Caco-2 (cell line): ENCODE results near the gene RINL. TPM values are rescaled to one million over a fixed set of nuclear protein-coding genes. Genes with fewer than 3 reads are reported as not detected.
A peak's percentile ranks its signal among the peaks of the same experiment; 100 is the strongest.

ENCODE experiments used
- BruUV-seq: library from RNA; stranded (reverse); fragments of 400-500 nt; replicated peaks from 2 replicates; lab custom pipeline; 2021; lab: Mats Ljungman, UMichigan
- CTCF ChIA-PET: fragments of 300-600 bp; sonication (Branson Sonifier 250); formaldehyde crosslinking; loops from one replicate; lab custom pipeline; 2022; ENCODE audit warnings: antibody characterized with exemption; lab: Charles Lee
- POLR2A ChIA-PET: fragments of 300-600 bp; sonication (Branson Sonifier 250); formaldehyde crosslinking; loops from one replicate; lab custom pipeline; 2022; ENCODE audit warnings: antibody characterized with exemption; lab: Charles Lee
- DNase-seq, 2 experiments: peaks; one replicate each; pipeline versions ENCODE4 v3.0.0 to v3.0.0-alpha.2; 2020 to 2022
- H3K27me3 ChIP-seq: replicated peaks from 2 replicates; pipeline ENCODE4 v1.6.0; 2011; ENCODE audit warnings: low read length; ENCODE audit not compliant: control insufficient read depth, insufficient read depth
- H3K36me3 ChIP-seq: 2 replicates; pipeline ENCODE4 v1.5.1; 2011; ENCODE audit warnings: low read length; ENCODE audit not compliant: control insufficient read depth, insufficient read depth
- H3K4me1 ChIP-seq: fragments of 250-450 bp; sonication (Bioruptor Pico); 2 replicates; pipeline ENCODE4 v1.5.1; 2020; ENCODE audit warnings: mild to moderate bottlenecking
- H3K4me3 ChIP-seq: 2 replicates; pipeline ENCODE4 v1.5.1; 2011; ENCODE audit warnings: low read depth, mild to moderate bottlenecking, control low read depth, low read length
- H3K9me3 ChIP-seq: fragments of 250-450 bp; sonication (Bioruptor Pico); 2 replicates; pipeline ENCODE4 v1.5.1; 2020; ENCODE audit warnings: mild to moderate bottlenecking, moderate library complexity
- H3K27ac Mint-ChIP-seq: one replicate; pipeline ENCODE4 v1.8.0; 2022; ENCODE audit warnings: mixed read lengths; ENCODE audit not compliant: unreplicated experiment
- H3K27me3 Mint-ChIP-seq: one replicate; pipeline ENCODE4 v1.8.0; 2022; ENCODE audit warnings: mixed read lengths; ENCODE audit not compliant: insufficient read depth, unreplicated experiment
- H3K36me3 Mint-ChIP-seq: one replicate; pipeline ENCODE4 v1.8.0; 2022; ENCODE audit warnings: mild to moderate bottlenecking, mixed read lengths; ENCODE audit not compliant: insufficient read depth, unreplicated experiment
- H3K4me1 Mint-ChIP-seq: one replicate; pipeline ENCODE4 v1.8.0; 2022; ENCODE audit warnings: low read depth, mixed read lengths; ENCODE audit not compliant: unreplicated experiment
- H3K4me3 Mint-ChIP-seq: one replicate; pipeline ENCODE4 v1.8.0; 2022; ENCODE audit warnings: mild to moderate bottlenecking, moderate library complexity, mixed read lengths; ENCODE audit not compliant: unreplicated experiment
- H3K9me3 Mint-ChIP-seq: one replicate; pipeline ENCODE4 v1.8.0; 2022; ENCODE audit warnings: mixed read lengths; ENCODE audit not compliant: unreplicated experiment
- intact Hi-C: fragments of 100-400 bp; cut with micrococcal nuclease; formaldehyde crosslinking; loops from one replicate; pipeline ENCODE4 v1.10.0; 2022; ENCODE audit not compliant: unreplicated experiment
- total RNA-seq: library from RNA; stranded (reverse); gene quantifications from 2 replicates; pipeline ENCODE4 v1.2.3, GENCODE V29; 2022
- TF ChIP-seq, protein P1 (sequence below), 2 experiments: fragments of 200-600 bp in 1 of 2; IDR thresholded peaks; 1 replicate in 1 of 2; 2 replicates in 1 of 2; pipeline versions ENCODE4 v1.5.1 to v1.8.0; 2011 to 2022; ENCODE audit warnings: antibody characterized with exemption in 1 of 2, control low read depth in 1 of 2, inconsistent platforms in 1 of 2, low read depth in 1 of 2, low read length in 1 of 2, mild to moderate bottlenecking in 1 of 2, moderate library complexity in 1 of 2; ENCODE audit not compliant: insufficient read depth in 1 of 2, severe bottlenecking in 1 of 2, unreplicated experiment in 1 of 2

RINL gene
- total RNA-seq, 1 experiment from 2014 or later = 1.9 TPM

DNA sequence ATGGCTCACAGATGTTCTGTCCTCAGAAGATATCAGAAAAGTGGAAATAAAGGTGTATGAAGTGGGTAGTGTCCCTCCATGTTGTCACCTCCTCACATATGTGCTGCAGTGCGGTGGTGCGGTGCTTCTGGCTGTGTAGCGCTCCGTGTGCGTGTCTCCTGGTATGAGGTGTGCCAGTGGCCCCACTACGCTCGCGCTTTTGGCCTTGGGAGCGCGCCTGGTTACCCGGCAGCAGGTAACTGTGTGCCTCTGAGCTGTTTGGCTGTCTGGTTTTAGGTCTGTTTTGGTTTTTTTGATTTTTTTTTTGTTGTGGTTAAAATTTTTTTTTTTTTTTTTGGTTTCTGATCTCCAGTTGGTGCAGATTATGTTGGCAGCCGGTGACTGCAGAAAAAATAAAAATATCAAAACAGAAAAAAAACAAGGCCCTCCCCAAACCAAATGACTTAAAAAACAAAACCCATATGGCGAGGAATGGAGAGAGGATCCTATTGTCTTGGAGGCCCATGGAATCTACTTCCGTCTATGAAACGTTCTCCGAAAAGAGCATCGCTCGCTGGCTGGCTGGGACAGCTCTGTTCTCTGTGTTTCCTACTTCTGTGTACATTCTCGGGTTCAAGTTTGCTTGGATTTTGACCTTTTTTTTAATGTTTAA is 36.2 kb downstream of the RINL start:
- Mint-ChIP-seq H3K9me3 (no peaks in the 10 kb centered on the region), H3K4me3 (no peak overlapping the region), H3K27ac (peak overlapping the region; percentile 1), H3K27me3 (no peaks in the 10 kb centered on the region), H3K36me3 (peaks cover 100% of the 10 kb centered on the region), H3K4me1 (peaks cover 39% of the 10 kb centered on the region)
- no peak for DNase-seq
- Histone ChIP-seq H3K36me3 (peaks cover 37% of the 10 kb centered on the region), H3K4me3 (no peak overlapping the region), H3K27me3 (no peaks in the 10 kb centered on the region), H3K4me1 (peaks cover 29% of the 10 kb centered on the region), H3K9me3 (no peaks in the 10 kb centered on the region)
- TF ChIP-seq, protein P1, sequence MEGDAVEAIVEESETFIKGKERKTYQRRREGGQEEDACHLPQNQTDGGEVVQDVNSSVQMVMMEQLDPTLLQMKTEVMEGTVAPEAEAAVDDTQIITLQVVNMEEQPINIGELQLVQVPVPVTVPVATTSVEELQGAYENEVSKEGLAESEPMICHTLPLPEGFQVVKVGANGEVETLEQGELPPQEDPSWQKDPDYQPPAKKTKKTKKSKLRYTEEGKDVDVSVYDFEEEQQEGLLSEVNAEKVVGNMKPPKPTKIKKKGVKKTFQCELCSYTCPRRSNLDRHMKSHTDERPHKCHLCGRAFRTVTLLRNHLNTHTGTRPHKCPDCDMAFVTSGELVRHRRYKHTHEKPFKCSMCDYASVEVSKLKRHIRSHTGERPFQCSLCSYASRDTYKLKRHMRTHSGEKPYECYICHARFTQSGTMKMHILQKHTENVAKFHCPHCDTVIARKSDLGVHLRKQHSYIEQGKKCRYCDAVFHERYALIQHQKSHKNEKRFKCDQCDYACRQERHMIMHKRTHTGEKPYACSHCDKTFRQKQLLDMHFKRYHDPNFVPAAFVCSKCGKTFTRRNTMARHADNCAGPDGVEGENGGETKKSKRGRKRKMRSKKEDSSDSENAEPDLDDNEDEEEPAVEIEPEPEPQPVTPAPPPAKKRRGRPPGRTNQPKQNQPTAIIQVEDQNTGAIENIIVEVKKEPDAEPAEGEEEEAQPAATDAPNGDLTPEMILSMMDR (IDR thresholded peaks at IDR 0.05; ENCODE audit: insufficient read depth in 1 of 2, low read depth in 1 of 2, low read length in 1 of 2, severe bottlenecking in 1 of 2, unreplicated experiment in 1 of 2) = no peak
- POLR2A ChIA-PET = interaction anchor here (0.6 kb wide), 1 partner anchor 107 kb away, joined by 4 read pairs; no protein-coding TSS in a partner anchor
- intact Hi-C loops = no loop called here
- CTCF ChIA-PET = no interaction called here
- no TSS peak for BruUV-seq

DNA sequence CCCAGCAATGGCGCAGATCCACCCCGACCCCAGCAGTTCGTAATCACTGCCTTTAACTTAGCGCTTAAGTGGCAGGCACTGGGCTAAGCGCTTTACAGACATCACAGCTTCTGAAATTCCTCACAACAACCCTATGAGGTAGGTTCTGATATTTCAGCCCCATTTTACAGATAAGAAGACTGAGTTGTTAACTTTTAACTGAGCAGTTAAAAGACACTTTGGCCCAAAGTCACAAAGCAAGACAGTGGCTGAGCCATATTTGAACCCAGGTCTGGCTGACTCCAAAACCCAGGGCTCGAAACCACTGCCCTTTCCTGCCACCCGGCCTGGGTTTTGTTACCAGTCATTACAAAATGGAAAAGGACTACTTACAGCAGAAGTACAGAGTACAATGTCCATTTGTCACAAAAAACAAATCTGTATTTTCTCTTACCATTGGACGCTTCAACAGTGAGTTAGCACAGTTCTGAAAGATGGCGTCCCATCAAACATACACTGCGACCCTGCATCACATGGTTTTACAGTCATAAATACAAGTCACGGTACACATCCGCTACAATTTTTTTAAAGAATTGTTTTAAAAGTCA is 36.8 kb downstream of the RINL start:
- no peak for DNase-seq
- intact Hi-C loops = no loop called here
- H3K27ac Mint-ChIP-seq = peak overlapping the region; percentile 53

DNA sequence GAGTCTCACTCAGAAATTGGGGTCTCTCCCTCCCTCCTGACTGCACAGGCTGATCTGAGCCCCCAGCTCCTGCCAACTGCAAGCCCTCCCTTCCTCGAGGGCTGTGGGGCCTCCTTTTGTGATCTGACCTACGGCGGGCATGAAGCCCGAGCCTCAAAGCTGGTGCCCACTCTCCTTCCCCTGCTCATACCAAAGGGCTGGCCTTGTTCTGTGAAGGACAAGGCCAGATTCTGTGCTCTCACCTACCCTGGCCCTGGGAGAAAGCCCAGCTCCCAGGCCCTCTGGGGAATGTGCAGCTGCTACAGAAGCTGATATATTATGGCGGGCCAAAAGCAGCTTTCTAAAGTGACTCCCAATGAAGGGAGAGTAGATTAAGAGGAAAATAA is 37.5 kb downstream of the RINL start:
- Mint-ChIP-seq H3K9me3 (no peaks in the 10 kb centered on the region), H3K27ac (peak overlapping the region; percentile 53), H3K4me1 (peaks cover 38% of the 10 kb centered on the region), H3K27me3 (no peaks in the 10 kb centered on the region), H3K36me3 (peaks cover 100% of the 10 kb centered on the region), H3K4me3 (peak overlapping the region; percentile 44)
- CTCF ChIA-PET = no interaction called here
- Histone ChIP-seq H3K4me3 (no peak overlapping the region), H3K9me3 (no peaks in the 10 kb centered on the region), H3K36me3 (peaks cover 34% of the 10 kb centered on the region), H3K27me3 (no peaks in the 10 kb centered on the region), H3K4me1 (peaks cover 32% of the 10 kb centered on the region)
- intact Hi-C loops = no loop called here
- DNase-seq = no peak
- TF ChIP-seq, protein P1 (IDR thresholded peaks at IDR 0.05; ENCODE audit: insufficient read depth in 1 of 2, low read depth in 1 of 2, low read length in 1 of 2, severe bottlenecking in 1 of 2, unreplicated experiment in 1 of 2) = no peak
- POLR2A ChIA-PET = interaction anchor here (0.5 to 1.9 kb wide), 3 partner anchors 9 to 46 kb away, joined by 3 to 18 read pairs (median 5); no protein-coding TSS in a partner anchor
- BruUV-seq = no TSS peak

More for the DNA sequence above, 36.8 kb downstream of the RINL start:
- H3K4me1 Mint-ChIP-seq = peaks cover 39% of the 10 kb centered on the region
- no TSS peak for BruUV-seq
- TF ChIP-seq, protein P1 (IDR thresholded peaks at IDR 0.05; ENCODE audit: insufficient read depth in 1 of 2, low read depth in 1 of 2, low read length in 1 of 2, severe bottlenecking in 1 of 2, unreplicated experiment in 1 of 2) = no peak
- no peaks in the 10 kb centered on the region for H3K9me3 ChIP-seq
- H3K9me3 Mint-ChIP-seq = no peaks in the 10 kb centered on the region
- no peak overlapping the region for H3K4me3 Mint-ChIP-seq
- ChIA-PET POLR2A (interaction anchor here (0.5 to 1.9 kb wide), 4 partner anchors 8 to 107 kb away, joined by 3 to 18 read pairs (median 4); no protein-coding TSS in a partner anchor), CTCF (no interaction called here)
- no peaks in the 10 kb centered on the region for H3K27me3 ChIP-seq
- H3K4me1 ChIP-seq = peaks cover 32% of the 10 kb centered on the region
- H3K36me3 Mint-ChIP-seq = peaks cover 100% of the 10 kb centered on the region
- no peaks in the 10 kb centered on the region for H3K27me3 Mint-ChIP-seq
- H3K4me3 ChIP-seq = no peak overlapping the region
- peaks cover 38% of the 10 kb centered on the region for H3K36me3 ChIP-seq
